ENCODE results near the gene GGA2. TPM values are rescaled to one million over a fixed set of nuclear protein-coding genes. Genes with fewer than 3 reads are reported as not detected.

GGA2 gene
- total RNA-seq, 3 donors from 2014 or later: 42.9 to 72.0 (median 61.9) TPM

DNA sequence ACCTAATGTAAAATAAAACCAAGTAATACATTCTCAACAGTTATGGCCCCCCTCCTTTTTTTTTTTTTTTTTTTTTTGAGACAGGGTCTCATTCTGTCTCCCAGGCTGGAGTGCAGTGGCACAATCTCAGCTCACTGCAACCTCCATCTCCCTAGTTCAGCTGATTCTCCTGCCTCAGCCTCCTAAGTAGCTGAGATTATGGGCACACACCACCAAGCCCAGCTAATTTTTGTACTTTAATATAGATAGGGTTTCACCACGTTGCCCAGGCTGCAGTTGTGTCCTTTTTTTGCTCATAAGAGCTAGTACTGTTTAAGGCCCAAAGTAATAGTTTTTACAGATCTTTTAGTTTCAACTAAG, 28.6 kb upstream of the GGA2 start:
- peaks cover under 1% of the 10 kb centered on the region for H3K36me3 ChIP-seq
- no peak for TF ChIP-seq POLR2A (IDR thresholded peaks at IDR 0.05)
- no peak for TF ChIP-seq POLR2AphosphoS5 (IDR thresholded peaks at IDR 0.05)
- TF ChIP-seq CTCF (IDR thresholded peaks at IDR 0.05): no peak

DNA sequence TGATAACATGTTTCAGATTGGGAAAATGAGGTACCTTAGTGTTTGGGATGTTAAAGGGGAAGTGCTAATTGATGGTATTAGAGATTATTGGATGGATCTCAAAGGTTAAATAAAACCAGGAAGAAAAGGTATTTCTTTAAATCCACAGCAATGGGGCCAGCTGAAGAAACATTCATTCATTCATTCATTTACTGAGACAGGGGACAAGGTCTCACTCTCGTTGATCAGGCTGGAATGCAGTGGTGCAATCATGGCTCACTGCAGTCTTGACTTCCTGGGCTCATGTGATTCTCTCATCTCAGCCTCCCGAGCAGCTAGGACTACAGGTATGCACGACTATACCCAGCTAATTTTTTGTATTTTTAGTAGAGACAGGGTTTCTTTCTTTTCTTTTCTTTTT, 27.1 kb upstream of the GGA2 start:
- TF ChIP-seq POLR2A (IDR thresholded peaks at IDR 0.05): no peak
- no peak for TF ChIP-seq POLR2AphosphoS5 (IDR thresholded peaks at IDR 0.05)
- no peak for TF ChIP-seq CTCF (IDR thresholded peaks at IDR 0.05)
- Histone ChIP-seq H3K4me3 (no peak overlapping the region), H3K4me1 (no peaks in the 10 kb centered on the region), H3K27ac (no peak overlapping the region), H3K9me3 (no peaks in the 10 kb centered on the region), H3K36me3 (no peaks in the 10 kb centered on the region), H3K27me3 (no peaks in the 10 kb centered on the region)
- DNase-seq (ENCODE audit: low spot score in 2 of 2): no peak
- intact Hi-C loops (cut with DNase I; ENCODE audit: low total_unique reads): no loop called here

More for the DNA sequence above, 28.6 kb upstream of the GGA2 start:
- H3K27ac ChIP-seq: no peak overlapping the region
- no peaks in the 10 kb centered on the region for H3K27me3 ChIP-seq
- no peaks in the 10 kb centered on the region for H3K4me1 ChIP-seq
- intact Hi-C loops (cut with DNase I; ENCODE audit: low total_unique reads): no loop called here
- no peak overlapping the region for H3K4me3 ChIP-seq
- no peaks in the 10 kb centered on the region for H3K9me3 ChIP-seq
- DNase-seq (ENCODE audit: low spot score in 2 of 2): no peak

DNA sequence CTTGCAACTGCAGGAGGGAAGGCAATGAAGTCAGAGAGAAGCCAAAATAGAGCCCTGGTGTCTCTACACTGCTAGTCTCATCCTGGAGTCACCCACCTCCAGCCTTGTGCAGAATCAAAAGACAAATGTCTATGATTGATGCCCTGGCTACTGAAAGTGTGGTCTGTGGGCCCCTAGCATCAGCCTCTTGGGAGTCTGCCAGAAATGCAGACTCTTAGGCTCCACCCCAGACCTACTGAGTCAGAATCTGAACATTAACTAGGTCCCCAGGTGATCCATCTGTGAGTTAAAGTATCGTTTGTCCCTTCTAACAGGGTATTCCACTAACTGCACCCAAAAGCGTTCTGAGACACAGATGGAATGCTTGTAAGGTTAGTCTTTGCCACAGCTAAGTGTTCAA, 25.6 kb upstream of the GGA2 start:
- Histone ChIP-seq H3K36me3 (no peaks in the 10 kb centered on the region), H3K4me1 (no peaks in the 10 kb centered on the region), H3K4me3 (no peak overlapping the region), H3K27me3 (no peaks in the 10 kb centered on the region), H3K27ac (no peak overlapping the region), H3K9me3 (no peaks in the 10 kb centered on the region)
- no peak for DNase-seq (ENCODE audit: low spot score in 2 of 2)
- intact Hi-C loops (cut with DNase I; ENCODE audit: low total_unique reads): no loop called here
- TF ChIP-seq POLR2AphosphoS5 (IDR thresholded peaks at IDR 0.05): no peak
- no peak for TF ChIP-seq CTCF (IDR thresholded peaks at IDR 0.05)
- TF ChIP-seq POLR2A (IDR thresholded peaks at IDR 0.05): no peak

DNA sequence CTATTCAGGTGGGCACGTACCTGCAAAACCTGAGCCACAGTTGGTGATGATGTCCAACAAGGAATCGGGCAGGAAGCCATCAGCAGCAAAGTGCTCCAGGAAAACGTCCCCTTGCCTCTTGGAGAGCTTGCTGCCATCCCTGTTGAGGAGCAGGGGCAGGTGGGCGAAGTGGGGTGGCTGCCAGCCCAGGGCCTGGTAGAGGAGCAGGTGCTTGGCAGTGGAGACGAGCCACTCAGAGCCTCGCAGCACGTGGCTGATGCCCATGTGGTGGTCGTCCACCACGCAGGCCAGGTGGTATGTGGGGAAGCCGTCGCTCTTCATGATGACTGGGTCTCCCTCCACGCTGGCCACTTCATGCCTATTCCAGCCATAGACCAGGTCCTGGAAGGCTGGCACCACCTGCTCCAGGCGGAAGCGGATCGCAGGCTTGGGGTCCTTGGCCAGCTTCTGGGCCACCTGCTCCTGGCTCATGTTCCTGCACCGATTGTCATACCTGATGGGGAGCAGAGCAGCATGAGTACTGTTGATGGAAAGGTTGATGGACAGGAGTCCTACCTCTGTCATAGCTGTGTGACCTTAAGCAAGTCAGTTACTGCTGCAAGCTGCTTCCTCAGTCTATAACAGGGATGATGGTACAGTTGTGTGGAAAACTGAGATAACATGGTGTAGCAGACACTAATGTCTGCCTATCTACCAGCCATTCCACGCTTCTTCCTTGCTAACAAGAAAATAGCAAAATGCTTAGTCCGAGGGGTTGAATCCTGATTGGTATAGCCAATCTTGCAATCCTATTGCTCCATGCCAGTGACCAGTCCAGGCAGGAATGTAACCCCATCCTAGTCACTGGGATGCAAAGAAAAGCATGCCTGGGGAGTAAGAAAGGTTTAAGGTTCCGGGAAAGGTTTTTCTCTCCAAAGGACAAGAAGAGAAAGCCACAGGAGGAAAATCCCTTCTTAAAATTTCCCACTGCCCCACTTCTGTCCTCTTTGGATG, 24.9 kb upstream of the GGA2 start:
- intact Hi-C loops (cut with DNase I; ENCODE audit: low total_unique reads): no loop called here
- no peaks in the 10 kb centered on the region for H3K36me3 ChIP-seq
- no peak for TF ChIP-seq CTCF (IDR thresholded peaks at IDR 0.05)
- no peak for TF ChIP-seq POLR2A (IDR thresholded peaks at IDR 0.05)
- no peak for TF ChIP-seq POLR2AphosphoS5 (IDR thresholded peaks at IDR 0.05)

GRCh38 chr16:23532448-23532847, 22.2 kb upstream of the GGA2 start:
- Histone ChIP-seq H3K36me3 (no peaks in the 10 kb centered on the region), H3K9me3 (no peaks in the 10 kb centered on the region), H3K4me3 (no peak overlapping the region), H3K27ac (no peak overlapping the region), H3K27me3 (no peaks in the 10 kb centered on the region), H3K4me1 (no peaks in the 10 kb centered on the region)
- no peak for DNase-seq (ENCODE audit: low spot score in 2 of 2)
- TF ChIP-seq CTCF (IDR thresholded peaks at IDR 0.05): no peak
- TF ChIP-seq POLR2A (IDR thresholded peaks at IDR 0.05): no peak
- TF ChIP-seq POLR2AphosphoS5 (IDR thresholded peaks at IDR 0.05): no peak
- intact Hi-C loops (cut with DNase I; ENCODE audit: low total_unique reads): loop anchor here (1.0 kb wide), 1 partner anchor 39 kb away; no protein-coding TSS in a partner anchor

More for the DNA sequence above, 24.9 kb upstream of the GGA2 start:
- H3K4me3 ChIP-seq: no peak overlapping the region
- H3K4me1 ChIP-seq: no peaks in the 10 kb centered on the region
- no peaks in the 10 kb centered on the region for H3K9me3 ChIP-seq
- no peaks in the 10 kb centered on the region for H3K27me3 ChIP-seq
- H3K27ac ChIP-seq: no peak overlapping the region
- DNase-seq (ENCODE audit: low spot score in 2 of 2): no peak

Measured in breast epithelium (tissue), 4 donors.